Upper lobe of left lung (tissue), 4 donors: Measurements from ENCODE around the gene MCOLN2.

Experiments
- CTCF ChIP-seq, 6 experiments: fragments of 450-650 bp in 4 of 6; fragments of 200-600 bp in 2 of 6; sonication (generic) in 2 of 6; IDR thresholded peaks; one replicate each; pipeline ENCODE4 v1.5.1; 2016 to 2019; ENCODE audit warnings: antibody characterized with exemption in 6 of 6
- EP300 ChIP-seq, 4 donors: sonication (generic); formaldehyde crosslinking; IDR thresholded peaks; one replicate each; pipeline ENCODE4 v1.5.1; 2017; ENCODE audit warnings: antibody characterized with exemption in 4 of 4, control low read depth in 2 of 4
- POLR2AphosphoS5 ChIP-seq, 2 donors: sonication (generic); formaldehyde crosslinking; IDR thresholded peaks; one replicate each; pipeline ENCODE4 v1.5.1; 2017; ENCODE audit warnings: antibody characterized with exemption in 2 of 2

DNA sequence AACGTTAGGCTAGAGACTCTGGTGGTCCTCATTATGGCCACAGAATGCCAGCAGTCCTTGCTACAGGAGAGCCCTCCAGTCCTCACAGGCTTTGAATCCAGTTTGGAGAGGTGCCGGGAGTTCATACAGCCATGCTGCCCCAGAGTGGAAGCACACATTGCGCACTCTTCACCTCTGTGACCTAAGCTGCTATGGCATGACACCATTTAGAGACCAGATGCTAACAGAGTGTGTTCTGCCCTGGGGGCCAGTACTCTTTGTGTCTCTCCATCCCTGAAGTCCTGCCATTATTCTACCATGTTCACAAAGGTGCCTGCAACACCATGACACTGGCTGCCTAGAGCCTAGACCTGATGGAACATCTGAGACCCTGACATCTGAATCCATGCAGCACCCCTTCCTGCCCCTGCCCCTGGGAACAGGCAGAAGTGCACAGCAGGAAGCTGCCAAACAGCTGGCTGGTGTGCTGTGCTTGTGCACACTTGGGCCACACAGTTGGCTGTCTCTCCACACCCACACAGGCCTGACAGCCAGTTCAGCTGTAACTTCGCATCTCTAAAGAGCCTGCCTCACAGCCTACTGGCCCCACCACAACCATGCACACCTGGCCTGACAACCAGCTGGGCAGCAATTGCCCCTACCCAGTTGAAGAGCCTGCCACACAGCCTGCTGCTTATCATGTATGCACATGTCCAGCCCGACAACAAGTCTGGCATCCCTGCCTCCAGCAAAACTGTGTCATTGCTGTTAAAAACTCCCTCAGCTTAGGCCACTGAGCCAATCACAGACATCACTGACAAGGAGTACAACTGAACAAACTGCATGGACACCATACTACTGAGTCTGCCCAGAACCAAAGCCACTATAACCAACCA is 49.1 kb downstream of the MCOLN2 start:
- TF ChIP-seq POLR2AphosphoS5 (IDR thresholded peaks at IDR 0.05), result no peak
- TF ChIP-seq CTCF (IDR thresholded peaks at IDR 0.05), result no peak
- no peak for TF ChIP-seq EP300 (IDR thresholded peaks at IDR 0.05)
